DOHH2 (cell line): ENCODE data around the gene UQCRH.

Source experiments
- EZH2phosphoT487 ChIP-seq: fragments of 200-600 bp; sonication (generic); IDR thresholded peaks from 2 replicates; pipeline ENCODE4 v1.6.1; 2017; ENCODE audit warnings: borderline replicate concordance, mild to moderate bottlenecking, antibody characterized with exemption, low read length, moderate library complexity, mixed read lengths
- TF ChIP-seq, protein P1 (sequence below): fragments of 200-600 bp; sonication (generic); IDR thresholded peaks from one replicate; pipeline ENCODE4 v1.5.1; 2014; ENCODE audit warnings: antibody characterized with exemption, mild to moderate bottlenecking, low read depth, low read length; ENCODE audit not compliant: poor library complexity, severe bottlenecking

DNA sequence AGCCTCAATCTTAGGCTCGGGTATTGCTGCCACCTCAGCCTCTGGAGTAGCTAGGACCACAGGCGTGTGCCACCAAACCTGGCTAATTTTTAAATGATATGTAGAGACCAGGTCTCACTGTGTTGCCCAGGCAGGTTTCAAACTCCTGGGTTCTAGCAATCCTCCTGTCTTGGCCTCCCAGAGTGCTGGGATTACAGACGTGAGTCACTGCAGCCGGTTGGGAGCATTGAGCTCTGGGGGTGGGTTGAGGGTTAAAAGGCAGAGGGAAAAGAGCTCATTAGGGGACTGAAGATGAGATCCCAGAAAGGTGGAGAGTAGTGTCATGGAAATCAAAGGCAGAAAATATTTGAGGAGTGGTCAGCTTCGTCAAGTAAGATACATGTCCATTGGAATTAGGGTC is 48.8 kb upstream of the UQCRH start:
- TF ChIP-seq, protein P1, sequence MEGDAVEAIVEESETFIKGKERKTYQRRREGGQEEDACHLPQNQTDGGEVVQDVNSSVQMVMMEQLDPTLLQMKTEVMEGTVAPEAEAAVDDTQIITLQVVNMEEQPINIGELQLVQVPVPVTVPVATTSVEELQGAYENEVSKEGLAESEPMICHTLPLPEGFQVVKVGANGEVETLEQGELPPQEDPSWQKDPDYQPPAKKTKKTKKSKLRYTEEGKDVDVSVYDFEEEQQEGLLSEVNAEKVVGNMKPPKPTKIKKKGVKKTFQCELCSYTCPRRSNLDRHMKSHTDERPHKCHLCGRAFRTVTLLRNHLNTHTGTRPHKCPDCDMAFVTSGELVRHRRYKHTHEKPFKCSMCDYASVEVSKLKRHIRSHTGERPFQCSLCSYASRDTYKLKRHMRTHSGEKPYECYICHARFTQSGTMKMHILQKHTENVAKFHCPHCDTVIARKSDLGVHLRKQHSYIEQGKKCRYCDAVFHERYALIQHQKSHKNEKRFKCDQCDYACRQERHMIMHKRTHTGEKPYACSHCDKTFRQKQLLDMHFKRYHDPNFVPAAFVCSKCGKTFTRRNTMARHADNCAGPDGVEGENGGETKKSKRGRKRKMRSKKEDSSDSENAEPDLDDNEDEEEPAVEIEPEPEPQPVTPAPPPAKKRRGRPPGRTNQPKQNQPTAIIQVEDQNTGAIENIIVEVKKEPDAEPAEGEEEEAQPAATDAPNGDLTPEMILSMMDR = no peak
- no peak for TF ChIP-seq EZH2phosphoT487
